Measurements from ENCODE around the gene TMEM11.

GRCh38 chr17:21252289-21252795 is 38.4 kb upstream of the TMEM11 start:
- TF ChIP-seq CTCF (conservative IDR thresholded peaks at IDR 0.05; ENCODE audit: low read depth, low read length) = no peak
- TF ChIP-seq MAZ (IDR thresholded peaks at IDR 0.05; ENCODE audit: borderline replicate concordance, low read depth, low read length) = no peak
- TF ChIP-seq MAFK (IDR thresholded peaks at IDR 0.05; ENCODE audit: low read depth, low read length) = no peak
- no peak for TF ChIP-seq SMC3 (IDR thresholded peaks at IDR 0.05; ENCODE audit: low read depth, low read length)

Measured in IMR-90 (cell line).